Measurements from ENCODE around the gene GSTA5. TPM values are rescaled to one million over a fixed set of nuclear protein-coding genes. Genes with fewer than 3 reads are reported as not detected.
A peak's percentile ranks its signal among the peaks of the same experiment; 100 is the strongest.

Gene GSTA5
- total RNA-seq = not detected
- polyA plus RNA-seq = not detected
- not detected for total RNA-seq

- ATAC-seq (no peak), DNase-seq (no peak)
- Histone ChIP-seq H3K27me3 (ENCODE audit: control insufficient read depth in 2 of 2, insufficient read depth in 2 of 2, low read length in 2 of 2) (no peaks in the 10 kb centered on the region), H3K4me3 (ENCODE audit: low read length) (no peak within 1 kb of the TSS), H3K36me3 (ENCODE audit: control insufficient read depth in 2 of 3, insufficient read depth in 3 of 3, low read length in 3 of 3) (no peaks in the 10 kb centered on the region), H3K9me3 (ENCODE audit: control insufficient read depth in 2 of 3, low read length in 3 of 3) (no peaks in the 10 kb centered on the region), H3K4me1 (ENCODE audit: control insufficient read depth in 2 of 2, insufficient read depth in 2 of 2, low read length in 2 of 2) (no peaks in the 10 kb centered on the region), H3K27ac (ENCODE audit: low read depth, low read length) (no peak within 1 kb of the TSS)
- no peaks in the 10 kb centered on the region for H3K36me3 Mint-ChIP-seq
- peaks cover 29 to 40% (median 36%) of the 10 kb centered on the region in 5 donors for H3K27me3 Mint-ChIP-seq
- intact Hi-C loops (cut with micrococcal nuclease) = no loop called here
- no peak within 1 kb of the TSS for H3K27ac Mint-ChIP-seq
- H3K9me3 Mint-ChIP-seq = no peaks in the 10 kb centered on the region
- H3K4me1 Mint-ChIP-seq = peaks cover 0 to 6% (median 0%) of the 10 kb centered on the region in 7 donors
- CTCF ChIA-PET = no interaction called here
- POLR2A ChIA-PET = no interaction called here
- H3K4me3 Mint-ChIP-seq = no peak within 1 kb of the TSS
Measured at GRCh38 chr6:52840763-52841585, at the start of gene GSTA5. GSTA5 (minus strand) TSS chr6:52840813.

- ChIA-PET POLR2A (no interaction called here), CTCF (interaction anchor here (0.6 kb wide), 2 partner anchors 8 to 841 kb away, joined by 3 read pairs; no protein-coding TSS in a partner anchor)
- Histone ChIP-seq H3K36me3 (ENCODE audit: control insufficient read depth in 2 of 3, insufficient read depth in 3 of 3, low read length in 3 of 3) (no peaks in the 10 kb centered on the region), H3K27me3 (ENCODE audit: control insufficient read depth in 2 of 2, insufficient read depth in 2 of 2, low read length in 2 of 2) (no peaks in the 10 kb centered on the region), H3K27ac (ENCODE audit: low read depth, low read length) (no peak overlapping the region), H3K4me1 (ENCODE audit: control insufficient read depth in 2 of 2, insufficient read depth in 2 of 2, low read length in 2 of 2) (no peaks in the 10 kb centered on the region), H3K4me3 (ENCODE audit: low read length) (no peak overlapping the region), H3K9me3 (ENCODE audit: control insufficient read depth in 2 of 3, low read length in 3 of 3) (no peaks in the 10 kb centered on the region)
- Mint-ChIP-seq H3K27ac (no peak overlapping the region), H3K9me3 (peaks cover 0 to 2% (median 0%) of the 10 kb centered on the region in 11 donors), H3K36me3 (no peaks in the 10 kb centered on the region), H3K4me1 (no peaks in the 10 kb centered on the region), H3K27me3 (peaks cover 0 to 10% (median 4%) of the 10 kb centered on the region in 5 donors), H3K4me3 (no peak overlapping the region)
- ATAC-seq = no peak
- DNase-seq = no peak
- intact Hi-C loops (cut with micrococcal nuclease) = no loop called here
Measured at GRCh38 chr6:52890018-52890417, 49.4 kb upstream of the GSTA5 start.

DNA sequence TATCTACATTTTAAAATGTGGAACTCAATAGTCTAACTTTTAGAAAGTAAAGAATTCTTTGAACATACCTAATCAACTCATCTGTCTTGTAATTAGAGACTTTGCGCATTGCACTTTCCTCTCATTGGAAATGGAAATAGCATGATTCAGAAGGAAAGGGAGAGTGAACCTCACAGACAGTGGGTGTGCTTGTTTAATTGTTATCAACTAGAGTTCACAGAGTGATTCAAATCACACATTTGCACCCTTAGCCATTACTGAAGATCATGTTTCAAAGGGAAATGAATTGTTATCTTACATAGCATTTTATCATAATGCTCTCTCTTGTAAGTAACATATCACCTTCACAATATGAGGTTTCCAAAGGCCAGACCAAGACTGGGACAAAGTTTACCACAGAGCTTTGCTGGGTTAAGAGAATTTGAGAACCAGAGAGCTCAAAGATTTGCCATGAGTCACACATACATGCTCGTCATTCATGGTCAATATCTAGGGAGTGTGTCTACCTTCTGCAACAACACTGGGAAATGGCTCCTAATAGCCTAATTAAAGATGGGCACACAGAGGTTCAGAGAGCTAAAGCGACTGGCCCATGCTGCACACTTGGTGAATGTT is 47.4 kb upstream of the GSTA5 start:
- Mint-ChIP-seq H3K27me3 (peaks cover 0 to 10% (median 4%) of the 10 kb centered on the region in 5 donors), H3K4me3 (no peak overlapping the region), H3K9me3 (peaks cover 0 to 2% (median 0%) of the 10 kb centered on the region in 11 donors), H3K27ac (no peak overlapping the region), H3K36me3 (no peaks in the 10 kb centered on the region), H3K4me1 (no peaks in the 10 kb centered on the region)
- no peak for DNase-seq
- no peaks in the 10 kb centered on the region for H3K27me3 ChIP-seq (ENCODE audit: control insufficient read depth in 2 of 2, insufficient read depth in 2 of 2, low read length in 2 of 2)
- CTCF ChIA-PET = interaction anchor here (0.6 kb wide), 1 partner anchor 12 kb away, joined by 3 read pairs; no protein-coding TSS in a partner anchor
- intact Hi-C loops (cut with micrococcal nuclease) = no loop called here
- no peak overlapping the region for H3K27ac ChIP-seq (ENCODE audit: low read depth, low read length)
- no peaks in the 10 kb centered on the region for H3K36me3 ChIP-seq (ENCODE audit: control insufficient read depth in 2 of 3, insufficient read depth in 3 of 3, low read length in 3 of 3)
- POLR2A ChIA-PET = no interaction called here
- H3K4me1 ChIP-seq (ENCODE audit: control insufficient read depth in 2 of 2, insufficient read depth in 2 of 2, low read length in 2 of 2) = no peaks in the 10 kb centered on the region
- no peak for ATAC-seq
- no peak overlapping the region for H3K4me3 ChIP-seq (ENCODE audit: low read length)
- H3K9me3 ChIP-seq (ENCODE audit: control insufficient read depth in 2 of 3, low read length in 3 of 3) = no peaks in the 10 kb centered on the region

- Histone ChIP-seq H3K4me1 (ENCODE audit: control insufficient read depth in 2 of 2, insufficient read depth in 2 of 2, low read length in 2 of 2) (no peaks in the 10 kb centered on the region), H3K4me3 (ENCODE audit: low read length) (peak overlapping the region; percentile 57), H3K9me3 (ENCODE audit: control insufficient read depth in 2 of 3, low read length in 3 of 3) (no peaks in the 10 kb centered on the region), H3K27me3 (ENCODE audit: control insufficient read depth in 2 of 2, insufficient read depth in 2 of 2, low read length in 2 of 2) (no peaks in the 10 kb centered on the region), H3K36me3 (ENCODE audit: control insufficient read depth in 2 of 3, insufficient read depth in 3 of 3, low read length in 3 of 3) (no peaks in the 10 kb centered on the region), H3K27ac (ENCODE audit: low read depth, low read length) (no peak overlapping the region)
- H3K27ac Mint-ChIP-seq = peak overlapping the region in 8 of 9 donors; percentile 7 to 86 (median 58)
- H3K4me3 Mint-ChIP-seq = peak overlapping the region; percentile 85 to 92 (median 88)
- no peaks in the 10 kb centered on the region for H3K9me3 Mint-ChIP-seq
- intact Hi-C loops (cut with micrococcal nuclease) = loop anchor here (1.0 to 5.0 kb wide), 5 partner anchors 103 to 602 kb away; no protein-coding TSS in a partner anchor
- ATAC-seq (peak; percentile 99), DNase-seq (peak; percentile 29 to 74 (median 61))
- CTCF ChIA-PET = no interaction called here
- no peaks in the 10 kb centered on the region for H3K36me3 Mint-ChIP-seq
- H3K4me1 Mint-ChIP-seq = peaks cover 0 to 13% (median 0%) of the 10 kb centered on the region in 7 donors
- POLR2A ChIA-PET = no interaction called here
- no peaks in the 10 kb centered on the region for H3K27me3 Mint-ChIP-seq
Measured at GRCh38 chr6:52881996-52882841, 41.6 kb upstream of the GSTA5 start.

DNA sequence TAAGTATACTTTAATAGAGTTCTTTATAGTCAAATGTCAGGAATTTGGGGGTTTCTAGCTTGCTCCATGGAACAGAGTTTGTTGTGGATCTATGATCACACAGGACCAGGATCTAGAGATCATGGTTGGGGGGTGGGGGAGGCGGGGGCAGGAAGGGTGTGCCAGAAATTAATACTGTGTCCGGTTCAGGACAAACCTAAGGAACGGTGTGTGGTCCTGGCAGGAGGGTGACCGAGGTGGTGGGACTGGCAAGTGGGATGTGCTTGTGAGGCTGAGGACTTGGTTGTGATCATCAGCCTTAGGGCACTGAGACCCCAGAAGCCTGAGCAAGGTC is 41.0 kb upstream of the GSTA5 start:
- H3K27me3 Mint-ChIP-seq = no peaks in the 10 kb centered on the region
- Histone ChIP-seq H3K27me3 (ENCODE audit: control insufficient read depth in 2 of 2, insufficient read depth in 2 of 2, low read length in 2 of 2) (no peaks in the 10 kb centered on the region), H3K4me1 (ENCODE audit: control insufficient read depth in 2 of 2, insufficient read depth in 2 of 2, low read length in 2 of 2) (no peaks in the 10 kb centered on the region), H3K27ac (ENCODE audit: low read depth, low read length) (no peak overlapping the region), H3K9me3 (ENCODE audit: control insufficient read depth in 2 of 3, low read length in 3 of 3) (no peaks in the 10 kb centered on the region), H3K36me3 (ENCODE audit: control insufficient read depth in 2 of 3, insufficient read depth in 3 of 3, low read length in 3 of 3) (no peaks in the 10 kb centered on the region), H3K4me3 (ENCODE audit: low read length) (peak overlapping the region; percentile 57)
- no peak overlapping the region for H3K27ac Mint-ChIP-seq
- H3K9me3 Mint-ChIP-seq = no peaks in the 10 kb centered on the region
- CTCF ChIA-PET = no interaction called here
- ATAC-seq = no peak
- H3K4me1 Mint-ChIP-seq = peaks cover 0 to 19% (median 0%) of the 10 kb centered on the region in 7 donors
- intact Hi-C loops (cut with micrococcal nuclease) = loop anchor here in 1 of 2 donors (5.0 kb wide), 1 partner anchor 601 kb away; no protein-coding TSS in a partner anchor
- DNase-seq = no peak
- POLR2A ChIA-PET = no interaction called here
- peak overlapping the region; percentile 85 to 92 (median 88) for H3K4me3 Mint-ChIP-seq
- no peaks in the 10 kb centered on the region for H3K36me3 Mint-ChIP-seq

GRCh38 chr6:52877786-52878185 is 37.2 kb upstream of the GSTA5 start:
- no peak overlapping the region for H3K27ac Mint-ChIP-seq
- ChIA-PET CTCF (no interaction called here), POLR2A (no interaction called here)
- H3K36me3 Mint-ChIP-seq = no peaks in the 10 kb centered on the region
- Histone ChIP-seq H3K9me3 (ENCODE audit: control insufficient read depth in 2 of 3, low read length in 3 of 3) (no peaks in the 10 kb centered on the region), H3K4me1 (ENCODE audit: control insufficient read depth in 2 of 2, insufficient read depth in 2 of 2, low read length in 2 of 2) (no peaks in the 10 kb centered on the region), H3K27ac (ENCODE audit: low read depth, low read length) (no peak overlapping the region), H3K27me3 (ENCODE audit: control insufficient read depth in 2 of 2, insufficient read depth in 2 of 2, low read length in 2 of 2) (no peaks in the 10 kb centered on the region), H3K36me3 (ENCODE audit: control insufficient read depth in 2 of 3, insufficient read depth in 3 of 3, low read length in 3 of 3) (no peaks in the 10 kb centered on the region), H3K4me3 (ENCODE audit: low read length) (no peak overlapping the region)
- DNase-seq (no peak), ATAC-seq (no peak)
- peaks cover 0 to 9% (median 6%) of the 10 kb centered on the region in 5 donors for H3K27me3 Mint-ChIP-seq
- intact Hi-C loops (cut with micrococcal nuclease) = no loop called here
- H3K4me1 Mint-ChIP-seq = peaks cover 0 to 21% (median 0%) of the 10 kb centered on the region in 7 donors
- H3K9me3 Mint-ChIP-seq = no peaks in the 10 kb centered on the region
- H3K4me3 Mint-ChIP-seq = no peak overlapping the region
